Endodermal cell (in vitro differentiated cells): ENCODE measurements around the gene BHLHA15. TPM values are rescaled to one million over a fixed set of nuclear protein-coding genes. Genes with fewer than 3 reads are reported as not detected.

Experiments
- DNase-seq: peaks from one replicate; pipeline ENCODE4 v3.0.0-alpha.2; 2017
- H3K27ac ChIP-seq: 2 replicates; pipeline ENCODE4 v1.5.1; 2013; ENCODE audit warnings: mild to moderate bottlenecking, low read depth, low read length, moderate library complexity
- H3K27me3 ChIP-seq: 2 replicates; pipeline ENCODE4 v1.6.1; 2013; ENCODE audit warnings: mild to moderate bottlenecking, low read length, moderate library complexity; ENCODE audit not compliant: insufficient read depth, control insufficient read depth, poor library complexity, severe bottlenecking
- H3K36me3 ChIP-seq: 2 replicates; pipeline ENCODE4 v1.7.0; 2013; ENCODE audit warnings: mild to moderate bottlenecking, low read length, moderate library complexity; ENCODE audit not compliant: control insufficient read depth, insufficient read depth
- H3K4me1 ChIP-seq: one replicate; pipeline ENCODE4 v1.7.0; 2013; ENCODE audit warnings: low read length; ENCODE audit not compliant: control insufficient read depth, insufficient read depth
- H3K4me3 ChIP-seq: 2 replicates; pipeline ENCODE4 v1.5.1; 2013; ENCODE audit warnings: mild to moderate bottlenecking, low read length, moderate library complexity
- H3K9ac ChIP-seq: 2 replicates; pipeline ENCODE4 v1.6.1; 2013; ENCODE audit warnings: mild to moderate bottlenecking, low read length, moderate library complexity; ENCODE audit not compliant: poor library complexity, severe bottlenecking; ENCODE audit errors: extremely low read depth
- H3K9me3 ChIP-seq: 2 replicates; pipeline ENCODE4 v1.6.1; 2013; ENCODE audit warnings: mild to moderate bottlenecking, low read length, moderate library complexity; ENCODE audit not compliant: control insufficient read depth
- H3K27ac Mint-ChIP-seq: 2 replicates; pipeline ENCODE4 v1.8.0; 2020; ENCODE audit warnings: mixed read lengths
- H3K27me3 Mint-ChIP-seq: 2 replicates; pipeline ENCODE4 v1.8.0; 2021; ENCODE audit warnings: mild to moderate bottlenecking, mixed read lengths; ENCODE audit not compliant: insufficient read depth
- H3K36me3 Mint-ChIP-seq: 2 replicates; pipeline ENCODE4 v1.8.0; 2020; ENCODE audit warnings: low read depth, mixed read lengths
- H3K4me1 Mint-ChIP-seq: 2 replicates; pipeline ENCODE4 v1.8.0; 2020; ENCODE audit warnings: mixed read lengths
- H3K4me3 Mint-ChIP-seq: 2 replicates; pipeline ENCODE4 v1.8.0; 2020; ENCODE audit warnings: mild to moderate bottlenecking, moderate library complexity, mixed read lengths
- H3K9me3 Mint-ChIP-seq: 2 replicates; pipeline ENCODE4 v1.8.0; 2020; ENCODE audit warnings: mild to moderate bottlenecking, mixed read lengths
- WGBS, 2 experiments: methylation state at CpG; one replicate each; pipeline versions ENCODE4 v1.1.5 to v1.1.7; 2013; ENCODE audit warnings: missing lambda C conversion rate in 2 of 2, mixed read lengths in 1 of 2; ENCODE audit not compliant: insufficient coverage in 1 of 2, insufficient read length in 1 of 2; 5-methylcytosine and 5-hydroxymethylcytosine counted together
- total RNA-seq, 2 donors: library from RNA; stranded (reverse); fragmentation: NEBNext Ultra II Directional in 1 of 2; extraction: Animal tissue kit (Norgen Biotek cat#: 25700) in 1 of 2; gene quantifications; 2 replicates in 1 of 2; 3 replicates in 1 of 2; pipeline ENCODE4 v1.2.1, GENCODE V29; 2021
- TF ChIP-seq, protein P1 (sequence below): fragments of 200-600 bp; sonication (generic); conservative IDR thresholded peaks from 2 replicates; pipeline ENCODE4 v1.5.0; 2021; ENCODE audit warnings: antibody characterized with exemption, mild to moderate bottlenecking

The BHLHA15 gene
- total RNA-seq, 2 donors from 2014 or later = 0.86 to 0.95 TPM

- no peak overlapping the region for H3K27ac Mint-ChIP-seq
- H3K9ac ChIP-seq = no peak overlapping the region
Measured at GRCh38 chr7:98213296-98213887, 2.2 kb downstream of the BHLHA15 start.

DNA sequence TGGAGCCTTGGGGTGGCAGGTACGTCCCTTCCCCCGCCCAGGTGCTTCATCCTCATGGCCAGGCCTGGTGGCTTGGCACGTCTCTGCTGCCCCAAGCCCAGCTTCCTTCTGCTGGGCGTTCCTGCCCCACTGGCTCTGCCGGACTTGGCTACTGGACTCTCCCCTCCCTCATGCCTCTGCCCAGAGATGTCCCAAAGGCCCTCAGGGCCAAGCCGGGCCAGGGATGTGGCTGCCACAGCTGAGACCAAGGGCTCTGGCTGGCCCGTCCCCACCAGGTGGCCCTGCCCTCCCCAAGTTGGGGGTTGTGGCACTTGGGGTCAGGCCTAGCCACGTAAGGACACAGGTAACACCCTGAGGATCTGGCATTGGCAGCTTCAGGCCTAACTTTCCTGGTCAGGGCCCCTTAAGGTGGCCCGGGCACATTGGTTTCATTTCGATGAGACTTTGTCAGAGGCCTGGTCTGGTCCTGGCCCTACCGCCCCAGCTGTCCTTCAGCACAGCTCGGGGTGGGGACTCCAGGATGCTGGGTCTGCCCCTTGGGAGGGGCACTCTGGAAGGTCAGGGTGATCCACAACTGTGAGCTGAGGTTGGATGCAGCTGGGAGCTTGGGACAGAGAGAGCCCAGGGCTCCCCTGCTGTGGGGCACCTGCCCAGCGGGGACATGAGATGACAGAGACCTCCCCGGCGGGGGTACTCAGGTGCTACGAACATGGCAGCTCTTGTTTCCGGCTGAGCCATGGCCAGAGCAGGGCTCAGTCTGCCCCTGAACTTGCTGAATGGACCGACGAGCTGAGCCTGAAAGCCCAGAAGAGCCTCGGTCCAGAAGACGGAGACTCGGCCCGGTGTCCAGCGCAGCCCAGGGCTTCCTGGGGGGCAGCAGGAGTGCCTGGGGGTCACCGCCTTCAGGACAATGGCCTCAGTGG lies 2.9 kb downstream of the BHLHA15 start:
- Mint-ChIP-seq H3K9me3 (no peaks in the 10 kb centered on the region), H3K4me1 (no peaks in the 10 kb centered on the region), H3K27ac (no peak overlapping the region), H3K4me3 (no peak overlapping the region), H3K27me3 (peaks cover 2% of the 10 kb centered on the region), H3K36me3 (no peaks in the 10 kb centered on the region)
- WGBS, 2 experiments = 92% methylated on average over 20 to 25 of the region's 25 CpGs
- H3K4me1 ChIP-seq = no peaks in the 10 kb centered on the region
- no peak overlapping the region for H3K4me3 ChIP-seq
- TF ChIP-seq, protein P1, sequence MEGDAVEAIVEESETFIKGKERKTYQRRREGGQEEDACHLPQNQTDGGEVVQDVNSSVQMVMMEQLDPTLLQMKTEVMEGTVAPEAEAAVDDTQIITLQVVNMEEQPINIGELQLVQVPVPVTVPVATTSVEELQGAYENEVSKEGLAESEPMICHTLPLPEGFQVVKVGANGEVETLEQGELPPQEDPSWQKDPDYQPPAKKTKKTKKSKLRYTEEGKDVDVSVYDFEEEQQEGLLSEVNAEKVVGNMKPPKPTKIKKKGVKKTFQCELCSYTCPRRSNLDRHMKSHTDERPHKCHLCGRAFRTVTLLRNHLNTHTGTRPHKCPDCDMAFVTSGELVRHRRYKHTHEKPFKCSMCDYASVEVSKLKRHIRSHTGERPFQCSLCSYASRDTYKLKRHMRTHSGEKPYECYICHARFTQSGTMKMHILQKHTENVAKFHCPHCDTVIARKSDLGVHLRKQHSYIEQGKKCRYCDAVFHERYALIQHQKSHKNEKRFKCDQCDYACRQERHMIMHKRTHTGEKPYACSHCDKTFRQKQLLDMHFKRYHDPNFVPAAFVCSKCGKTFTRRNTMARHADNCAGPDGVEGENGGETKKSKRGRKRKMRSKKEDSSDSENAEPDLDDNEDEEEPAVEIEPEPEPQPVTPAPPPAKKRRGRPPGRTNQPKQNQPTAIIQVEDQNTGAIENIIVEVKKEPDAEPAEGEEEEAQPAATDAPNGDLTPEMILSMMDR = no peak
- no peaks in the 10 kb centered on the region for H3K36me3 ChIP-seq
- no peak overlapping the region for H3K9ac ChIP-seq
- no peaks in the 10 kb centered on the region for H3K9me3 ChIP-seq
- no peak overlapping the region for H3K27ac ChIP-seq
- peak; percentile 49 for DNase-seq
- no peaks in the 10 kb centered on the region for H3K27me3 ChIP-seq

More at GRCh38 chr7:98213296-98213887, 2.2 kb downstream of the BHLHA15 start:
- H3K4me3 Mint-ChIP-seq = no peak overlapping the region
- H3K4me1 Mint-ChIP-seq = no peaks in the 10 kb centered on the region
- DNase-seq = peak; percentile 34
- TF ChIP-seq, protein P1 = no peak
- Histone ChIP-seq H3K27me3 (no peaks in the 10 kb centered on the region), H3K4me1 (no peaks in the 10 kb centered on the region), H3K36me3 (no peaks in the 10 kb centered on the region), H3K9me3 (no peaks in the 10 kb centered on the region), H3K4me3 (no peak overlapping the region), H3K27ac (no peak overlapping the region)
- no peaks in the 10 kb centered on the region for H3K36me3 Mint-ChIP-seq
- no peaks in the 10 kb centered on the region for H3K9me3 Mint-ChIP-seq
- peaks cover 2% of the 10 kb centered on the region for H3K27me3 Mint-ChIP-seq
- 95 to 100% methylated on average over 3 to 8 of the region's 8 CpGs for WGBS, 2 experiments

GRCh38 chr7:98214811-98215321 lies 3.6 kb downstream of the BHLHA15 start:
- Histone ChIP-seq H3K27me3 (no peaks in the 10 kb centered on the region), H3K9me3 (no peaks in the 10 kb centered on the region), H3K9ac (no peak overlapping the region), H3K4me1 (no peaks in the 10 kb centered on the region), H3K4me3 (no peak overlapping the region), H3K27ac (no peak overlapping the region), H3K36me3 (no peaks in the 10 kb centered on the region)
- Mint-ChIP-seq H3K36me3 (no peaks in the 10 kb centered on the region), H3K4me3 (no peak overlapping the region), H3K27me3 (peaks cover 2% of the 10 kb centered on the region), H3K27ac (no peak overlapping the region), H3K9me3 (no peaks in the 10 kb centered on the region), H3K4me1 (no peaks in the 10 kb centered on the region)
- TF ChIP-seq, protein P1 = no peak
- 89 to 93% methylated on average over 18 to 27 of the region's 27 CpGs for WGBS, 2 experiments
- DNase-seq = no peak
